HEK293T (cell line): ENCODE measurements around the gene EXOSC3.

Source experiments
- BHLHE40 ChIP-seq: fragments of 450-650 bp; IDR thresholded peaks from 2 replicates; pipeline ENCODE4 v1.6.1; 2016; ENCODE audit warnings: mild to moderate bottlenecking, moderate library complexity, borderline replicate concordance
- CTBP1 ChIP-seq: fragments of 450-650 bp; IDR thresholded peaks from 2 replicates; pipeline ENCODE4 v1.6.1; 2016; ENCODE audit warnings: borderline replicate concordance
- HDGF ChIP-seq: fragments of 450-650 bp; IDR thresholded peaks from 2 replicates; pipeline ENCODE4 v1.6.1; 2017; ENCODE audit warnings: antibody characterized with exemption, borderline replicate concordance
- LEF1 ChIP-seq: fragments of 450-650 bp; IDR thresholded peaks from 2 replicates; pipeline ENCODE4 v1.6.1; 2017; ENCODE audit warnings: mild to moderate bottlenecking, borderline replicate concordance
- NFRKB ChIP-seq: fragments of 450-650 bp; IDR thresholded peaks from 2 replicates; pipeline ENCODE4 v1.6.1; 2016; ENCODE audit warnings: mild to moderate bottlenecking, moderate library complexity

- no peak for TF ChIP-seq CTBP1
- no peak for TF ChIP-seq BHLHE40
- no peak for TF ChIP-seq HDGF
- no peak for TF ChIP-seq NFRKB
- TF ChIP-seq LEF1: no peak
Observed at GRCh38 chr9:37811906-37812476, 27.1 kb upstream of the EXOSC3 start.
